Measurements from ENCODE around the gene MCUB.

MCUB gene

DNA sequence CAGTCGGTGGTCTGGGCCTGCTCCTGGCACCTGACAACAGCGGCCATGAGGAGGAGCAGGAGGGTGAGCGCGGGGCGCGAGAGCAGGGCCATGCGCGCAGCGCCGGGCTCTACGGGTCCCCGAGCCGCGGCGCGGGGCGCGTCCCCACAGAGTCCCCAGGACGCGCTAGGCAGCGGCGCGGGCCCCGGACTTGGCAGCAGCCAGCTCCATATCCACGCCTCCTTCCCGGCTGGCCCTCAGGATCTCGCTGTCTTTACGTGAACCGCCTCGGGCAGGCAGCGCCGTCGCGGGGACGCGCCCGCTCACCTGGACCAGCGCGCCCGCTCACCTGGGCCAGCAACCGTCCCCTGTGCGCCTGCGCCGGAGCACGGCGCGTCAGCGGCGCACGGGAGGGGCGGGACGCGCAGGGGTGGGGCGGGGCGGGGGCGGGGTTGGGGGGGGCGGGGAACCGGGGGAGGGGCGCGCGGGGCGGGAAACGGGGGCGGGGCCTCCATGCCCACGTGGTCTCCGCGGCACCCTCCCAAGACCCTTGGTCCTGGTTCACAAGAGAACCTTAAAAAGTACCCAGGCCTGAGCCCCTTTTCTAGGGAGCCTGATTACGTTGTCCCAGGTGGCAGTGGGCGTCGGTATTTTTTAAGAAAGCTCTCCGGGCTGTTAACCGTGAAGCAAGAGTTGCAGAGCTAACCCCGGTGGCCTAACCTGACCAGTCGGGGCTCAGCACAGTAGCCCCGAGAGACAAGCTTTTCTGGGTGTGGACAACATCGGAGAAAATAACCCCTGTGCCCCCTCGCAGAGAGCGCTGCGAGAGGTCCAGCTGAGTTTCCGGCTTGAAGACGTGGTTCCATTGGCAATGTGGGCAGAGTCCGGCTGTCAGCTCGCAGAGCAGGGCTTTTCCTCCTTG, 169.9 kb downstream of the MCUB start, which contains the start of gene PLA2G12A:
Gene PLA2G12A, minus strand, starts transcription at position 353 of the 901 bp plus-strand sequence. Its CDS starts 261 bp downstream, at position 92.
- DNase-seq (ENCODE audit: low read depth in 2 of 2) = peak; percentile 46 to 75

DNA sequence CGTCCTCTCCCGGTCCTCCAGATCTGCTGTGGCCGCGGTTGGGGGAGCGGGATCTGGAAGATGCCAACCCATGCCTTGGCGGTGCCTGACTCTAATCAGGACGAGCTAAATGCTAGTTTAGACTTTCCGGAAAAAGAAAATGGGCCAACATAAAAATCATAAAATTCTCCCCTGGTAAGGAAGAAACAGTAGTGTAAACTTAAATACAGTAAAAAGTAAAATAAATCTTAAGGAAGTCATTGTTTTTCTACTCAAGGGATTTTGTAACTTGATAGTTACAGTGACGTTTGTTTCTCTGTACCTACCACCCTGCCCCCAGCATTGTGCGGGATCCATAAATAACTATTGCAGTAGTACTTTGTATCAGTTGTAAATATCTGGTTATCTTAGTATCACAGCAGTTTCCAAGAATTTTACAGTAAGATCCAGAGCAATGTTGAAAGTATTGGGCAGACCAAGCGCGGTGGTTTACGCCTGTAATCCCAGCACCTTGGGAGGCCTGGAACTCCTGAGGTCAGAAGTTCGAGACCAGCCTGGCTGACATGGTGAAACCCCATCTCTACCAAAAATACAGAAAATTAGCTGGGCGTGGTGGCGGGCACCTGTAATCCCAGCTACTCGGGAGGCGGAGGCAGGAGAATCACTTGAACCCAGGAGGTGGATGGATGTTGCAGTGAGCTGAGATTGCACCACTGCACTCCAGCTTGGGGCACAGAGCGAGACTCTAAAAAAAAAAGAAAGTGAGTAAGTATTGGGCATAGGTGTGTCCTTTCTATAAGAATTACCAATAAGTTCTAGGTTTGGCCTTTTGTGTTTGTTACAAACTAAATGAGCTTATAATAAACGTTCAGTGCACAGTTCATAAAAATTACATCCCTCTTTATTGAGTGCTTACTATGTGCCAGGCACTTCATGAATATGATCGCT, 170.8 kb downstream of the MCUB start:
- no peak for DNase-seq (ENCODE audit: low read depth in 2 of 2)

- DNase-seq (ENCODE audit: low read depth in 2 of 2) = no peak
Observed at GRCh38 chr4:109733728-109734127, 173.7 kb downstream of the MCUB start.

DNA sequence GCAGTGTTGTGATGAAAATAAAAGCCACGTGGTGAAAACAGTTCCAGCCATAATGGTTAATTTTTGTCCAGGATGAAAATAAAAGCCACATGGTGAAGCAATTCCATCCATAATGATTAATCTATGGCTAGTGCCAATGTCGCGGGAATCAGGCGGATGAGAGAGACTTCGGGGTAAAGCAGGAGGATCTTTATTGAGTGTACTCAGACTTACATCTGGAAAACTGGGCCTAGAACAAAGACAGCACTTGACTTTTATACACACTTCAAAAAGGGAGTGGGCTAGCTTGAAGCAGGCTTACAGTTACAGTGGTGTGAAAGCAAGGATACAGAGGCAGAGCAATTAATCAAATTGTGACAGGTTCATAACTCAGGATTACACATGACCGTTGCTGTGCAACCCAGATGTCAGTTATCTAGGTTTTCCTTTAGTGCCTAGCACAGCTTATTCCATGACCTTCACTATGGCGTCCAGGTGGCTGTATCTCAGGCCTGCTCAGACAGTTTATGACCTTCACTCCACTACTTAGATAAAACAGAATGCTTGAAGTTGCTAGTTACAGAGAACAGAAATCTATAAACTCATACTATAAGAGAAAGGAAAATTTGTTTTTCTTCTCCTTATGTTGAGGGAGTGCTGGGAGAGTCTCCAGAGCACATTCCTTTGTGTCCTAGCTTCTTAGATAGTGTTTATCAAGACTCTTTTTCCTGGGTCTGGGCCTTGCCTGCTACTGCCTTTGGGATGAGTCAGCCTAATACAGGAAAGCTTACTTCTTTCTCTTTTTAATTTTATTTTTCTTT, 175.7 kb downstream of the MCUB start:
- DNase-seq (ENCODE audit: low read depth in 2 of 2) = no peak

All from stimulated activated CD8-positive, alpha-beta memory T cell treated with anti-CD3 and anti-CD28 coated beads, Interleukin-7, amount 100 ng/mL, for 4 hours (primary cell).